GM20431 (cell line): ENCODE data around the gene LORICRIN.

ENCODE experiments used
- in situ Hi-C: fragments of 300-500 bp; cut with MseI, MboI; formaldehyde crosslinking; loops from one replicate; pipeline ENCODE4 v1.15.0; 2020; ENCODE audit warnings: low sequenced_read_pairs; ENCODE audit not compliant: unreplicated experiment

LORICRIN gene

GRCh38 chr1:153248176-153248879, 11.2 kb upstream of the LORICRIN start:
- in situ Hi-C loops = no loop called here

GRCh38 chr1:153250166-153250565, 9.3 kb upstream of the LORICRIN start:
- in situ Hi-C loops = no loop called here

GRCh38 chr1:153251087-153251486, 8.4 kb upstream of the LORICRIN start:
- in situ Hi-C loops = no loop called here

GRCh38 chr1:153251562-153251961, 7.9 kb upstream of the LORICRIN start:
- in situ Hi-C loops = no loop called here

- in situ Hi-C loops = no loop called here
Measured at GRCh38 chr1:153251988-153252387, 7.5 kb upstream of the LORICRIN start.

- in situ Hi-C loops = no loop called here
Measured at GRCh38 chr1:153253076-153253475, 6.4 kb upstream of the LORICRIN start.

GRCh38 chr1:153253693-153254092, 5.8 kb upstream of the LORICRIN start:
- in situ Hi-C loops = no loop called here

GRCh38 chr1:153260585-153261280, 1.2 kb downstream of the LORICRIN start:
- in situ Hi-C loops = no loop called here

GRCh38 chr1:153261281-153262069, 2.0 kb downstream of the LORICRIN start:
- in situ Hi-C loops = no loop called here

GRCh38 chr1:153262070-153262366, 2.5 kb downstream of the LORICRIN start:
- in situ Hi-C loops = no loop called here

- in situ Hi-C loops = no loop called here
Measured at GRCh38 chr1:153262462-153263157, 3.1 kb downstream of the LORICRIN start.

- in situ Hi-C loops = no loop called here
Measured at GRCh38 chr1:153265457-153265856, 6.0 kb downstream of the LORICRIN start.

- in situ Hi-C loops = no loop called here
Measured at GRCh38 chr1:153271711-153272110, 12.2 kb downstream of the LORICRIN start.

GRCh38 chr1:153272186-153272585, 12.7 kb downstream of the LORICRIN start:
- in situ Hi-C loops = no loop called here

GRCh38 chr1:153277852-153278251, 18.4 kb downstream of the LORICRIN start:
- in situ Hi-C loops = no loop called here

GRCh38 chr1:153288634-153289275, 29.3 kb downstream of the LORICRIN start:
- in situ Hi-C loops = no loop called here

GRCh38 chr1:153291514-153291913, 32.0 kb downstream of the LORICRIN start:
- in situ Hi-C loops = no loop called here

- in situ Hi-C loops = no loop called here
Measured at GRCh38 chr1:153292185-153292584, 32.7 kb downstream of the LORICRIN start.

- in situ Hi-C loops = no loop called here
Measured at GRCh38 chr1:153292740-153293479, 33.4 kb downstream of the LORICRIN start.

- in situ Hi-C loops = no loop called here
Measured at GRCh38 chr1:153293480-153293775, 33.9 kb downstream of the LORICRIN start.
